ENCODE data around the gene GSTA1.
"Not testable (repeated sequence)": the region's sequence is repeated elsewhere in the genome, so short reads cannot be mapped to it uniquely, and the experiment has no call there.

Gene GSTA1

DNA sequence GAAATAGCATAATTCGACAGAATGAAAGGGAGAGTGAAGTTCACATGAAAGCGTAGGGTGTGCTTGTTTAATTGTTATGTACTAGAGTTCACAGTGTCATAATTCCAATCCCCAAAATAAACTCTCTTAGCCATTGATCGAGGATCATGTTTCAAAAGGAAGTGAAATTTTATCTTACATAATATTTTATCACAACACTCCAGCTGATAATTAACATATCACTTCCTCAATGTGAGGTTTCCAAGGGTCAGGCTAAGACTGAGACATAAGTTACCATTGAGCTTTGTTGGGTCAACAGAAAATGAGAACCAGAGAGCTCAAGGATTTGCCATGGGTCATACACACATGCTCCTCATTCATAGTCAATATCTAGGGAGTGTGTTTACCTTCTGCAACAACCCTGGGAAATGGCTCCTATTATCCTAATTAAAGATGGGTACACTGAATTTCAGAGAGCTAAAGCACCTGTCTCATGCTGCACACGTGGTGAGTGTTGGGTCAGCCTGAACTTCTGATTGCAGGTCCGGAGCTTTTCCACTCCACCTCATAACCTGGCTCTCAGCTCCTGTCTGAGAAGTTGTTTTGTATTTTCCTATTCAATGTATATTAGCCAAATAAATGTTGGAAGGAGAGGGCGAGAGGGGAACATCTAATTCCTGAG lies 43.4 kb downstream of the GSTA1 start:
- TF ChIP-seq, protein P1, sequence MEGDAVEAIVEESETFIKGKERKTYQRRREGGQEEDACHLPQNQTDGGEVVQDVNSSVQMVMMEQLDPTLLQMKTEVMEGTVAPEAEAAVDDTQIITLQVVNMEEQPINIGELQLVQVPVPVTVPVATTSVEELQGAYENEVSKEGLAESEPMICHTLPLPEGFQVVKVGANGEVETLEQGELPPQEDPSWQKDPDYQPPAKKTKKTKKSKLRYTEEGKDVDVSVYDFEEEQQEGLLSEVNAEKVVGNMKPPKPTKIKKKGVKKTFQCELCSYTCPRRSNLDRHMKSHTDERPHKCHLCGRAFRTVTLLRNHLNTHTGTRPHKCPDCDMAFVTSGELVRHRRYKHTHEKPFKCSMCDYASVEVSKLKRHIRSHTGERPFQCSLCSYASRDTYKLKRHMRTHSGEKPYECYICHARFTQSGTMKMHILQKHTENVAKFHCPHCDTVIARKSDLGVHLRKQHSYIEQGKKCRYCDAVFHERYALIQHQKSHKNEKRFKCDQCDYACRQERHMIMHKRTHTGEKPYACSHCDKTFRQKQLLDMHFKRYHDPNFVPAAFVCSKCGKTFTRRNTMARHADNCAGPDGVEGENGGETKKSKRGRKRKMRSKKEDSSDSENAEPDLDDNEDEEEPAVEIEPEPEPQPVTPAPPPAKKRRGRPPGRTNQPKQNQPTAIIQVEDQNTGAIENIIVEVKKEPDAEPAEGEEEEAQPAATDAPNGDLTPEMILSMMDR (conservative IDR thresholded peaks at IDR 0.05; ENCODE audit: low read depth, low read length): no peak
- H3K4me3 ChIP-seq (ENCODE audit: low read depth, low read length): no peak overlapping the region

DNA sequence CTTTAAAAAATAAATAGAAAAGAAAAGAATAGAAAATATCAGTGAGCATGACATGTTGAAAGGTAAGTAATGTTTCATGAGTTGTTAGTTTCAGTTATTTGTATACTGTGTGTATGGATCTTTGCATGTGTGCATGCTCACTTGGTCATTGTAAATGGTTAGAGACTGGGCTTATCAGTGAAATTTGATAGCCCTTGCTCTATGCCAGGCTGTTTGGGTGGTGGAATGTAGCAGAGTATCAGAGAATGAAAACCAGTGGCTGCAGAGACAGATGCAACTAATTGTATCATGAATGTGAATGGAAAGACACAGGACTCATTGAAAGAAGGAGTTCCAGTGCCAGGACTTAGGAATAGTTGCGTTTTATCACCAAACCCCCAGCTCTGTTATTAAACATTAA lies 44.5 kb downstream of the GSTA1 start:
- TF ChIP-seq, protein P1 (conservative IDR thresholded peaks at IDR 0.05; ENCODE audit: low read depth, low read length): no peak
- peak; percentile 3 for DNase-seq (ENCODE audit: low read depth)
- no peak overlapping the region for H3K4me3 ChIP-seq (ENCODE audit: low read depth, low read length)

More for the DNA sequence above, 43.4 kb downstream of the GSTA1 start:
- DNase-seq (ENCODE audit: low read depth): no peak

DNA sequence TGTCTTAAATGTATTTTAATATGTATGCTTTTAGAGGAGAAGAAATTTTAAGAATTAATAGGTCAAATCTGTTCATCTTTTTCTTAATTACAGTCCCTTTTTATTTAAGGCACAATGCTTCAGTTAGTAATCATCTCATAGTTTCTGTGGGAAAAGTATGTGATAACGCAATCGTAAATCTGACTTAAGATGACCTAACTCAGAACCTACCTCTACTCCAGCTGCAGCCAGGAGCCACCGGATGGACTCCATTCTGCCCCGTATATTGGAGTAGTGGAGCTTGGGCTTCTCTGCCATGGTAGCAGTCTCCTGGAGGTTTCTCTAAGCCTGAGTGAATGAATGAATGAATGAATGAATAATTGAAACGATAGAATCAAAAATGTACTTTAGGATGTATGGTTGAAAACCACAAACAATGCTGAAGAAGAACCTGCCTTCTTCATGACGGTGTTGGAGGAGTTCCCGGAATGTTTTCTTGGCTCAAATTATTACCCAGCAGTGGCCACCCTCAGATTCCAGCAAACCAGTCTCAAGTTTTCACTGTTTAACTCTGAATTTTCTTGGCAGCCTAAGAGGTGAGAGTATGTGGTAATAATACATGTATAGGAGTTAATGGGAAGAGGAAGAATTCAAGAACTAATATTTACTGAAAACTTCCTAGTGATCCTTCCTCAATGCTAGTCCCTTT lies 45.8 kb downstream of the GSTA1 start:
- DNase-seq (ENCODE audit: low read depth): peak; percentile 62
- H3K4me3 ChIP-seq (ENCODE audit: low read depth, low read length): not testable (repeated sequence)

DNA sequence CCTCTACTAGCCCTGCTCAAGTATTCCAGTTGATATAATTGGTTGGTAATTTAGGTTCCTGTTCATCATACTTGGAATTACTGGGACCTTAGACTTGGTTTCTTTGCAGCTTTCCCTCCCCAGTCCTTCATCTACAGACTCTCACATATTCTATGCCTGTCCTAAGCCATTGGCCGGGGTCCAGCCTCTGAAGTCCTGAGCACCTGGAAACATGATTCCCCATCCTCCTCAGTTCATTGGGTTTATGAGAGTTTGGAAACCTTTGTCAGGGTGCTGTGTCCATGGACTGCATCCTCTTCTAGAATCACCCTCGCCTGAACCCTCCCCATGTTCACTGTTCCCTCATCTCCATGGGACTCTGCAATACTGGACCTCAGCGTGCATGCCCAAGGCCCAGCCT lies 49.2 kb downstream of the GSTA1 start:
- no peak overlapping the region for H3K4me3 ChIP-seq (ENCODE audit: low read depth, low read length)

DNA sequence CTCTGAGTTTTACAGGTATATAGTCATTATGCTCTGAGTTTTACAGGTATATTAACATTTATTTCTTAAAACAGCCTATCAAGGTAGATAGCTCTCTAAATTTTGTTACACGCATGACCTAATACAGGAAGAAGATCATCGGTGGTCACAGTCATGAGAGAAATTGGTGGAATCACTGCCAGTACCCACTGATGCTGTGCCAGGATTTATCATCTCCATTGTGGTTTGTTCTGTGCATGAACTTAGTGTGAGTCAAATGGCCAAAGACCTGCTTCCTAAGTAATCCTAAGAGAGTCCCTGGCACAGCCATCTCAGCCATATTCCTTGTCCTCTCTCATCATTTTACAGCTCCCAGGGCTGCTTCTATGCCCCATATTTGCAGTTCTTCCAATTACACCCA lies 50.5 kb downstream of the GSTA1 start:
- H3K4me3 ChIP-seq (ENCODE audit: low read depth, low read length); DNase-seq (ENCODE audit: low read depth): not testable (repeated sequence)

More for the DNA sequence above, 49.2 kb downstream of the GSTA1 start:
- TF ChIP-seq, protein P1 (conservative IDR thresholded peaks at IDR 0.05; ENCODE audit: low read depth, low read length): no peak
- no peak for DNase-seq (ENCODE audit: low read depth)

DNA sequence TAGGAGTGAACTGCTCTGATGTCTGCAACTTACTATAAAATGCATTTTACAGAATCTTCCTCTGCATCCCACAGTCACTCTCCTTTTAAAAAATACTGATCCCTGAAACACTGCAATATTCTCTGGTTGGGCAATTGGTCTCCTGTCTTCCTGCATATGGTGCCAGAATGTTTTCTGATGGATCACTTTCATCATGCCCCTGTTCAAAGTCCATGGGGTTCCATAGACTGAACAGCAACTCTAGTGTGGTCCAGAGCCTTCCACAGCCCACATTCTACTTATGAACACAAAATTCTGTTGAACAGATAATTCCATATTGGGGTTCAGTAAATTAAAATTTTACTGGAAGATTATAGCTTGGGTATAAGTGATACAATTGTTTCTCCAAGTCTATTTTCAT lies 51.3 kb downstream of the GSTA1 start:
- TF ChIP-seq, protein P1 (conservative IDR thresholded peaks at IDR 0.05; ENCODE audit: low read depth, low read length): no peak

DNA sequence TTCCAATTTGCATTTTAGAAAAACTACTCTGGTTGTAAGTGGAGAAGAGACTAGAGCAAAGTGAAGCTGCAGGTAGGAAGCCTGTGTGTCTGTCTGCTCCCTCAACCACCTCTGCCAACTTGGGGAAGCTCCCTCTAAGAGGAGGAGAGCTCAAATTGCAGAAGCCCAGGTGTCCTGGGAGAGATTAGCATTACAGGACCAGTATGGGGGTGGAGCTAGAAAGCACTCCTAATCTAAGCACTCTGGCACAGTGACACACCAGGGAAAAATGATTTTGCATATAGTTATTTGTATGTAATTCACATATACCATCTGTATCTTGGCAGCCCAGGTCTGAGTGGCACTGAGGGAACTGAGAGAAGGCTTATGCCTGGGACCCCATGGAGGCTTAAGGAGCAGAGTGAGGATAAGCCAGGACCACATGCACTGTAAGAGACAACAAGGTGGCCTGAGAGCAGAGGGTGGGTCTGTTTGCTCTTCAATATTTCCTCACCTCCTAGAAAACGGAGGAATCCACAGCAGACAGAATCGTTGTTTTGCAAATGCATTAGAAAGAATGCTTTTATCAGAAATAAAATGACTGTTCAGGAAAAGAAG lies 54.0 kb downstream of the GSTA1 start:
- TF ChIP-seq, protein P1 (conservative IDR thresholded peaks at IDR 0.05; ENCODE audit: low read depth, low read length): no peak
- no peak for DNase-seq (ENCODE audit: low read depth)
- no peak overlapping the region for H3K4me3 ChIP-seq (ENCODE audit: low read depth, low read length)

More for the DNA sequence above, 51.3 kb downstream of the GSTA1 start:
- no peak for DNase-seq (ENCODE audit: low read depth)
- no peak overlapping the region for H3K4me3 ChIP-seq (ENCODE audit: low read depth, low read length)

DNA sequence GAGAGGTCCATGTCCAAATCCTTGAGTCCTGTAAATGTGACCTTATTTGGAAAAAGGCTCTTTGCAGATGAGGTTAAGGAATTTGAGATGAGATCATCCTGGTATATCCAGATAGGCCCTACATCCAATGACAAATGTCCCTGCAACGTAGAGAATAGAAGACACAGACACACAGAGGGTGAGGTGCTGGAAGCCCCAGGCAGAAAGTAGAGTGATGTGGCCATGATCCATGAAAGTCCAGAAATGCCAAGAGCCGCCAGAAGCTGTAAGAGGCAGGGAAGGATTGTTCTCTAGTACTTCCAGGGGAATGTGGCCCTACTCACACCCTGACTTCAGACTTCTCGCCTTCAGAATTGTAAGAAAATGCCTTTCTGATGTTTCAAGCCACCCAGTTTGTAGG lies 56.3 kb downstream of the GSTA1 start:
- not testable (repeated sequence) for H3K4me3 ChIP-seq (ENCODE audit: low read depth, low read length); DNase-seq (ENCODE audit: low read depth)

Data from choroid plexus epithelial cell (primary cell).